NCI-H2107 treated with DMSO at 0.1 percent for 48 hours (cell line): ENCODE data around the gene EBLN2.

ENCODE experiments used
- DNase-seq: peaks from one replicate; lab custom pipeline; 2025; ENCODE audit not compliant: unreplicated experiment; lab: John Stamatoyannopoulos, UW

EBLN2 gene

GRCh38 chr3:73101881-73102280 lies 40.4 kb downstream of the EBLN2 start:
- DNase-seq, result no peak

GRCh38 chr3:73107215-73107614 lies 45.8 kb downstream of the EBLN2 start:
- DNase-seq, result no peak

DNA sequence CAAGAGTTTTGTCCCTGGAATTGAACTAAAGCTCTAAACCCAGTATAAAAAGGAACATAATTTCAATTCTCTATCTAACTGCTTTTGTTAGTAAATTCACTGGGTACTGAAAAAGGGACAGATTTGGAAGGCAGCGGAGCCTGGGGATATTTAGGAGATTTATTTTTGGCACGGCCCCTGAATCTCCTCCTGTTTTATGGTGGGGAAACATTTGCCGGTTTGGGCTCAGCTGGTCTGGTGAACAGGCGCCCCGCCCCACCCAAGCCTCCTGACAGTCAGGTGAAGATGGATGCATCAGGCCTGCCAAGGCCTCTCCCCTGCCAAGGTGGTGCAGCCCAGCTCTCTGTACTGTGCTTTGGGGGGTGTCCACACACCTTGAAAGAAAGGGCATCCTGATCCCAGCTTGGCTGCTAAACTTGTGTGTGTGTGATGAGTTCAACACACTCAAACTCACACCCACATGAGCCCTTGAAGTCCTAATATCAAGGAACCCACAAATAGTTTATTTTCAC lies 46.3 kb downstream of the EBLN2 start:
- DNase-seq, result no peak

GRCh38 chr3:73108750-73109149 lies 47.3 kb downstream of the EBLN2 start:
- no peak for DNase-seq

- no peak for DNase-seq
Measured at GRCh38 chr3:73110530-73110929, 49.1 kb downstream of the EBLN2 start.
